Activated B cell treated with CpG ODN at 0.5 μM for 24 hours (primary cell): Measurements from ENCODE around the gene TMIGD3. TPM values are rescaled to one million over a fixed set of nuclear protein-coding genes. Genes with fewer than 3 reads are reported as not detected.

Source experiments
- ATAC-seq: fragments of 200-7000 bp; cut with Tn5 transposase; one replicate; pipeline ENCODE4 v1.10.0; 2021; ENCODE audit warnings: low read depth, mild to moderate bottlenecking, moderate library complexity
- CTCF ChIA-PET: fragments of 350-600 bp; sonication (Branson Sonifier 250); formaldehyde crosslinking; loops from one replicate; lab custom pipeline; 2021; ENCODE audit warnings: antibody characterized with exemption; lab: Charles Lee
- POLR2A ChIA-PET: fragments of 350-600 bp; sonication (Branson Sonifier 250); formaldehyde crosslinking; loops from one replicate; lab custom pipeline; 2021; ENCODE audit warnings: antibody characterized with exemption; lab: Charles Lee
- DNase-seq: peaks from one replicate; pipeline ENCODE4 v3.0.0; 2022
- H3K27ac Mint-ChIP-seq: one replicate; pipeline ENCODE4 v1.8.0; 2020; ENCODE audit warnings: mixed read lengths
- H3K27me3 Mint-ChIP-seq: one replicate; pipeline ENCODE4 v1.8.0; 2021; ENCODE audit warnings: mixed read lengths
- H3K36me3 Mint-ChIP-seq: one replicate; pipeline ENCODE4 v1.8.0; 2021; ENCODE audit warnings: low read depth, mixed read lengths
- H3K4me1 Mint-ChIP-seq: one replicate; pipeline ENCODE4 v1.8.0; 2021; ENCODE audit warnings: mixed read lengths
- H3K4me3 Mint-ChIP-seq: one replicate; pipeline ENCODE4 v1.8.0; 2020; ENCODE audit warnings: mild to moderate bottlenecking, mixed read lengths
- H3K9me3 Mint-ChIP-seq: one replicate; pipeline ENCODE4 v1.8.0; 2020; ENCODE audit warnings: mixed read lengths
- intact Hi-C: fragments of 100-400 bp; cut with micrococcal nuclease; formaldehyde crosslinking; loops from one replicate; pipeline ENCODE4 v1.15.1; 2024
- total RNA-seq: library from RNA; stranded (reverse); gene quantifications from 2 replicates; pipeline ENCODE4 v1.2.3, GENCODE V29; 2022
- TF ChIP-seq, protein P1 (sequence below): fragments of 200-600 bp; IDR thresholded peaks from one replicate; pipeline ENCODE4 v1.8.0; 2022; ENCODE audit warnings: antibody characterized with exemption, mild to moderate bottlenecking

TMIGD3 gene
- total RNA-seq, 1 donor from 2014 or later = not detected

DNA sequence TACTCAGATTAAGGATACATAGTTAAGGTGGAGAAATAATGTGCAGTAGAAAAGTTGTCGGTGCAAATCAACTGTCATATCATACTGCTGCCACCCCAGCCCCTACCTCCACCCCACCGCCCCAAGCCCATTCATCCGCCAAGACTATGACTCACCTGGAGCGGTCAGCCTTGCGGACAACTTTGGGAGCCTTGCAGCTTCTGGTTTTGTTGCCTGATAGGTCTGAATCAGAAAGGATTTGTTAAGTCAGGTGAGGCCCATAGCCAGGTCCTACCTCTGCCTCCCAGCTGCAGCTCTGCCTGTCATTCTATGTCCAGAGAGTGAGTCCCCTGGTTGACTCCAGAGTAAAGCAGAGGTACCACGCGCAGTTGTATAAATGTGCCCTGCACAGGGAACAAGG is 17.0 kb downstream of the TMIGD3 start:
- peaks cover 15% of the 10 kb centered on the region for H3K4me1 Mint-ChIP-seq
- ChIA-PET POLR2A (no interaction called here), CTCF (interaction anchor here (0.6 kb wide), 1 partner anchor 1226 kb away, joined by 3 read pairs; no protein-coding TSS in a partner anchor)
- ATAC-seq (no peak), DNase-seq (no peak)
- TF ChIP-seq, protein P1, sequence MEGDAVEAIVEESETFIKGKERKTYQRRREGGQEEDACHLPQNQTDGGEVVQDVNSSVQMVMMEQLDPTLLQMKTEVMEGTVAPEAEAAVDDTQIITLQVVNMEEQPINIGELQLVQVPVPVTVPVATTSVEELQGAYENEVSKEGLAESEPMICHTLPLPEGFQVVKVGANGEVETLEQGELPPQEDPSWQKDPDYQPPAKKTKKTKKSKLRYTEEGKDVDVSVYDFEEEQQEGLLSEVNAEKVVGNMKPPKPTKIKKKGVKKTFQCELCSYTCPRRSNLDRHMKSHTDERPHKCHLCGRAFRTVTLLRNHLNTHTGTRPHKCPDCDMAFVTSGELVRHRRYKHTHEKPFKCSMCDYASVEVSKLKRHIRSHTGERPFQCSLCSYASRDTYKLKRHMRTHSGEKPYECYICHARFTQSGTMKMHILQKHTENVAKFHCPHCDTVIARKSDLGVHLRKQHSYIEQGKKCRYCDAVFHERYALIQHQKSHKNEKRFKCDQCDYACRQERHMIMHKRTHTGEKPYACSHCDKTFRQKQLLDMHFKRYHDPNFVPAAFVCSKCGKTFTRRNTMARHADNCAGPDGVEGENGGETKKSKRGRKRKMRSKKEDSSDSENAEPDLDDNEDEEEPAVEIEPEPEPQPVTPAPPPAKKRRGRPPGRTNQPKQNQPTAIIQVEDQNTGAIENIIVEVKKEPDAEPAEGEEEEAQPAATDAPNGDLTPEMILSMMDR = no peak
- no peaks in the 10 kb centered on the region for H3K36me3 Mint-ChIP-seq
- H3K27me3 Mint-ChIP-seq = no peaks in the 10 kb centered on the region
- intact Hi-C loops = no loop called here
- no peak overlapping the region for H3K27ac Mint-ChIP-seq
- H3K9me3 Mint-ChIP-seq = no peaks in the 10 kb centered on the region
- no peak overlapping the region for H3K4me3 Mint-ChIP-seq

DNA sequence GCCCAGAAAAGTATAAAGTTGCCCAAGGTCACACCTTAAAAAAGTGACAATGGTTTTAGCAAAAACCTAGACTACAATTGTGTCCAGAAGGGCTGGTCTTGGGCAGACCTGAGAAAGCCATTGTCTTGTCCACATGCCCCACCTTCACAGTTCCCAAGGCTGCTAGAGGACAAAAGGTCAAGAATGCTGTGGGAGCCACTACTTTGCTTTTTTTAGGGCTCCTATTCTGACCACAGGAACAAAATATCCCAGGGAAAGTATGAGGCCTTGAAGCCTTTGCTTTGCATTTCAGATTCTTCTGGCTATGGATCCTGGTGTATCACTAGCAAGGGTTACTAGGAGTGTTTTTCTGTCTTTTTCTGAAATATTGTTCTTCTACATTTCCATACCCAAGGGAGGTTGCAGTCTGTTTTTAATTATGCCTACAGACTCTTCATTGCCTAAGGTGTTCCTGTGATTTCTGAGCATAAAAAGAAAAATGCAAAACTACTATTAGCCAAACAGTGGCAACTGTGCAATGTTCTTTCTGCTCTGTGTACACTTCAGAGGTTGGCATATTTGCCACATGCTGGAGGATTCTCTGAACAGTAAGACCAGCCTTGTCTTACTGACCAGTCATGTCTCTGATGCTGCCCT is 18.9 kb downstream of the TMIGD3 start:
- H3K27ac Mint-ChIP-seq = no peak overlapping the region
- H3K36me3 Mint-ChIP-seq = no peaks in the 10 kb centered on the region
- ATAC-seq = no peak
- TF ChIP-seq, protein P1 = no peak
- no peaks in the 10 kb centered on the region for H3K27me3 Mint-ChIP-seq
- intact Hi-C loops = no loop called here
- DNase-seq = no peak
- no peak overlapping the region for H3K4me3 Mint-ChIP-seq
- ChIA-PET POLR2A (interaction anchor here (15.3 kb wide), 1 partner anchor 20 kb away, joined by 234 read pairs; the partner anchor contains the start of genes ADORA3 and TMIGD3), CTCF (interaction anchor here (12.6 kb wide), 1 partner anchor 23 kb away, joined by 123 read pairs; no protein-coding TSS in a partner anchor)
- H3K4me1 Mint-ChIP-seq = peaks cover 23% of the 10 kb centered on the region
- H3K9me3 Mint-ChIP-seq = no peaks in the 10 kb centered on the region

DNA sequence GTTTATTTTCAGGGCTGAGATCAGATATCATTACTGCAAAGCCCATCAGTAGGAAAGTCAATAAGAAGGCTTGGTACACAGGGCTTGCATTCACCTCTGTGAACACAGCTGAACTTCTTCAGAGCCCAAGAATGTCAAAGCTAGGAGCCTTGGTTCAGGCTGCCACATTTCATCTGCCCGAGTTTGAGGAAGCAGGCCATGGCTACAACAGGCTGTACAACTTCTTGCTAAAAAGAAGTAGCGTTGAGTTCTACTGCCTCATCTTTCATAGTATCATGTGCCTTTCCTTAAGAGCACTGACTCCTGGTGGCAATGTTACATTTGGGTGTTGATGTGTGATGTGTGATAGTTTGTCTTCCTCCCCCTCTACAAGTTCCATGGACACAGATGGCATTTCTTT is 19.6 kb downstream of the TMIGD3 start:
- DNase-seq = no peak
- H3K36me3 Mint-ChIP-seq = no peaks in the 10 kb centered on the region
- intact Hi-C loops = no loop called here
- no peak for ATAC-seq
- H3K27ac Mint-ChIP-seq = no peak overlapping the region
- TF ChIP-seq, protein P1 = no peak
- no peak overlapping the region for H3K4me3 Mint-ChIP-seq
- no peaks in the 10 kb centered on the region for H3K27me3 Mint-ChIP-seq
- peaks cover 19% of the 10 kb centered on the region for H3K4me1 Mint-ChIP-seq
- POLR2A ChIA-PET = interaction anchor here (15.3 kb wide), 1 partner anchor 21 kb away, joined by 234 read pairs; the partner anchor contains the start of genes ADORA3 and TMIGD3
- no peaks in the 10 kb centered on the region for H3K9me3 Mint-ChIP-seq
- CTCF ChIA-PET = interaction anchor here (12.6 kb wide), 1 partner anchor 24 kb away, joined by 123 read pairs; no protein-coding TSS in a partner anchor

DNA sequence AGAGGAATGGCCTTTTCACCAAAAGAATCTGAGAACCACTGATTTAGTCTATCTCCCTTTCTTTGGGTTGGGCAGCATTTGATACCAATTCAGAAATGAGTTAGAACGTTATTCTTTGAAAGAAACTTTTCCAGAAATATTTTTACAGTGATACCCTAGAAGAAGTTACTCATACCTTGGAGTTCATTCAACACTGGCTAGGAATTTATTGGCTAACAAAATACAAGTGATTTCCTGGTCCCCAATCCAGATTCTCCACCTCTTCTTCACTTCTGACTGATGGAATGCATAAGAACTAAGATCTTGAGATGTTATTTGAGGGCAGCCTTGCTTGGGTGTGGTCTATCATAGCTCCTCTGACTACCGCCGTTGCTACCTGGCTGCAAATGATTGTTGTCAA is 20.3 kb downstream of the TMIGD3 start:
- ChIA-PET CTCF (interaction anchor here (2.1 to 12.6 kb wide), 3 partner anchors 24 to 286 kb away, joined by 10 to 123 read pairs (median 21); no protein-coding TSS in a partner anchor), POLR2A (interaction anchor here (15.3 kb wide), 1 partner anchor 21 kb away, joined by 234 read pairs; the partner anchor contains the start of genes ADORA3 and TMIGD3)
- peaks cover 26% of the 10 kb centered on the region for H3K4me1 Mint-ChIP-seq
- no peak overlapping the region for H3K27ac Mint-ChIP-seq
- DNase-seq (no peak), ATAC-seq (no peak)
- peaks cover 3% of the 10 kb centered on the region for H3K36me3 Mint-ChIP-seq
- TF ChIP-seq, protein P1 = no peak
- no peaks in the 10 kb centered on the region for H3K9me3 Mint-ChIP-seq
- H3K27me3 Mint-ChIP-seq = no peaks in the 10 kb centered on the region
- intact Hi-C loops = no loop called here
- no peak overlapping the region for H3K4me3 Mint-ChIP-seq
